H1 (cell line): Measurements from ENCODE around the gene PTN. TPM values are rescaled to one million over a fixed set of nuclear protein-coding genes. Genes with fewer than 3 reads are reported as not detected.

Experiments used
- CTCF ChIA-PET: fragments of 300-600 bp; sonication (Branson Sonifier 250); formaldehyde crosslinking; loops from one replicate; lab custom pipeline; 2021; ENCODE audit not compliant: partially characterized antibody; lab: Charles Lee
- POLR2A ChIA-PET: fragments of 300-600 bp; sonication (Branson Sonifier 250); formaldehyde crosslinking; loops from one replicate; lab custom pipeline; 2021; ENCODE audit warnings: inconsistent platforms; ENCODE audit not compliant: partially characterized antibody; lab: Charles Lee
- DNase-seq, 2 experiments: peaks; one replicate each; pipeline versions ENCODE4 v3.0.0 to v3.0.0-alpha.2; 2010 to 2022; ENCODE audit warnings: low spot score in 2 of 2, low read depth in 1 of 2, mixed read lengths in 1 of 2
- FAIRE-seq: peaks from 2 replicates; lab custom pipeline; 2011; peaks lifted over from hg19 to GRCh38; lab: Jason Lieb, UNC
- H2AFZ ChIP-seq: 2 replicates; pipeline ENCODE4 v1.8.1; 2012; ENCODE audit warnings: low read length, inconsistent platforms
- H2AK5ac ChIP-seq: 2 replicates; pipeline ENCODE4 v1.6.1; 2013; ENCODE audit warnings: low read depth, low read length
- H2BK120ac ChIP-seq: replicated peaks from 2 replicates; pipeline ENCODE3; 2013; ENCODE audit warnings: low read depth, low read length, inconsistent platforms
- H2BK12ac ChIP-seq: 2 replicates; pipeline ENCODE4 v1.6.1; 2013; ENCODE audit warnings: low read depth, low read length
- H2BK15ac ChIP-seq: 2 replicates; pipeline ENCODE4 v1.6.1; 2013; ENCODE audit warnings: low read length
- H2BK20ac ChIP-seq: 2 replicates; pipeline ENCODE4 v1.6.1; 2013; ENCODE audit warnings: low read length
- H2BK5ac ChIP-seq: 2 replicates; pipeline ENCODE4 v1.6.1; 2013; ENCODE audit warnings: low read depth, low read length
- H3K14ac ChIP-seq: 2 replicates; pipeline ENCODE4 v1.6.1; 2013; ENCODE audit warnings: inconsistent platforms; ENCODE audit not compliant: insufficient read length
- H3K18ac ChIP-seq: 2 replicates; pipeline ENCODE4 v1.6.1; 2013; ENCODE audit warnings: low read length; ENCODE audit errors: extremely low read depth
- H3K23ac ChIP-seq: 2 replicates; pipeline ENCODE4 v1.6.1; 2013; ENCODE audit warnings: inconsistent platforms; ENCODE audit not compliant: insufficient read length
- H3K23me2 ChIP-seq: 2 replicates; pipeline ENCODE4 v1.6.1; 2013; ENCODE audit warnings: low read depth, low read length
- H3K27ac ChIP-seq: 2 replicates; pipeline ENCODE4 v1.6.1; 2011; ENCODE audit warnings: low read depth, low read length, inconsistent platforms
- H3K27me3 ChIP-seq, 4 experiments: replicated peaks in 1 of 4; 1 replicate in 1 of 4; 2 replicates in 3 of 4; pipeline versions ENCODE4 v1.6.1 to v1.8.1; 2011 to 2013; ENCODE audit warnings: low read length in 3 of 4, mild to moderate bottlenecking in 3 of 4, inconsistent platforms in 2 of 4, mixed read lengths in 2 of 4, moderate library complexity in 1 of 4; ENCODE audit not compliant: control insufficient read depth in 3 of 4, insufficient read depth in 3 of 4; ENCODE audit errors: extremely low read depth in 1 of 4
- H3K36me3 ChIP-seq, 4 experiments: 2 replicates each; pipeline versions ENCODE4 v1.6.1 to v1.8.1; 2011 to 2013; ENCODE audit warnings: mild to moderate bottlenecking in 4 of 4, low read length in 3 of 4, moderate library complexity in 2 of 4, control low read depth in 1 of 4, inconsistent platforms in 1 of 4; ENCODE audit not compliant: insufficient read depth in 4 of 4, control insufficient read depth in 2 of 4
- H3K4ac ChIP-seq: replicated peaks from 2 replicates; pipeline ENCODE3; 2013; ENCODE audit warnings: low read length, low read depth, mixed read lengths, inconsistent platforms; ENCODE audit not compliant: insufficient read length
- H3K4me1 ChIP-seq, 4 experiments: replicated peaks in 1 of 4; 1 replicate in 1 of 4; 2 replicates in 3 of 4; pipeline versions ENCODE4 v1.6.1 to v1.8.1; 2011 to 2013; ENCODE audit warnings: low read length in 3 of 4, inconsistent platforms in 2 of 4, mixed read lengths in 1 of 4; ENCODE audit not compliant: insufficient read depth in 4 of 4, control insufficient read depth in 3 of 4
- H3K4me2 ChIP-seq, 2 experiments: 2 replicates each; pipeline versions ENCODE4 v1.6.1 to v1.8.1; 2011 to 2013; ENCODE audit warnings: low read depth in 2 of 2, low read length in 2 of 2, control low read depth in 1 of 2, inconsistent platforms in 1 of 2, mild to moderate bottlenecking in 1 of 2; ENCODE audit not compliant: insufficient read depth in 1 of 2
- H3K4me3 ChIP-seq, 4 experiments: fragments of 200-600, 300-600 bp in 1 of 4; sonication (generic), shearing (Covaris generic), sonication (Bioruptor Twin) in 1 of 4; 2 replicates each; pipeline versions ENCODE4 v1.5.1 to v1.8.1; 2011 to 2016; ENCODE audit warnings: low read length in 4 of 4, low read depth in 3 of 4, control low read depth in 2 of 4, inconsistent platforms in 2 of 4, mild to moderate bottlenecking in 2 of 4, mixed read lengths in 1 of 4, moderate library complexity in 1 of 4; ENCODE audit not compliant: insufficient read depth in 2 of 4; ENCODE audit errors: extremely low read depth in 1 of 4
- H3K56ac ChIP-seq: replicated peaks from 2 replicates; pipeline ENCODE3; 2013; ENCODE audit warnings: low read depth, mild to moderate bottlenecking, mixed read lengths, low read length, inconsistent platforms; ENCODE audit not compliant: insufficient read length
- H3K79me1 ChIP-seq: 2 replicates; pipeline ENCODE4 v1.6.1; 2013; ENCODE audit warnings: low read depth, low read length, control low read depth
- H3K79me2 ChIP-seq, 2 experiments: 2 replicates each; pipeline versions ENCODE4 v1.6.1 to v1.8.1; 2012 to 2013; ENCODE audit warnings: low read length in 2 of 2, mild to moderate bottlenecking in 2 of 2, inconsistent platforms in 1 of 2; ENCODE audit not compliant: insufficient read depth in 2 of 2, control insufficient read depth in 1 of 2
- H3K9ac ChIP-seq, 4 experiments: replicated peaks in 1 of 4; 1 replicate in 1 of 4; 2 replicates in 3 of 4; pipeline versions ENCODE4 v1.6.1 to v1.8.1; 2011 to 2013; ENCODE audit warnings: low read depth in 3 of 4, low read length in 3 of 4, control low read depth in 2 of 4, mild to moderate bottlenecking in 2 of 4, moderate library complexity in 2 of 4, inconsistent platforms in 1 of 4; ENCODE audit errors: extremely low read depth in 1 of 4
- H3K9me3 ChIP-seq, 2 experiments: 2 replicates each; pipeline versions ENCODE4 v1.6.1 to v1.8.1; 2012 to 2013; ENCODE audit warnings: mild to moderate bottlenecking in 2 of 2, moderate library complexity in 2 of 2, control low read depth in 1 of 2, inconsistent platforms in 1 of 2, low read depth in 1 of 2, low read length in 1 of 2, mixed read lengths in 1 of 2; ENCODE audit not compliant: insufficient read depth in 2 of 2
- H4K20me1 ChIP-seq, 2 experiments: replicated peaks in 1 of 2; 2 replicates each; pipeline versions ENCODE3 to v1.8.1; 2011 to 2013; ENCODE audit warnings: inconsistent platforms in 2 of 2, low read length in 2 of 2, mild to moderate bottlenecking in 1 of 2; ENCODE audit not compliant: insufficient read depth in 2 of 2, control insufficient read depth in 1 of 2
- H4K5ac ChIP-seq: 2 replicates; pipeline ENCODE4 v1.6.1; 2013; ENCODE audit warnings: low read length, low read depth, mixed read lengths, inconsistent platforms; ENCODE audit not compliant: insufficient read length
- H4K8ac ChIP-seq: 2 replicates; pipeline ENCODE4 v1.8.0; 2013; ENCODE audit warnings: mild to moderate bottlenecking, moderate library complexity, low read length, inconsistent platforms; ENCODE audit not compliant: insufficient read depth; ENCODE audit errors: extremely low read depth
- H4K91ac ChIP-seq: replicated peaks from 2 replicates; pipeline ENCODE3; 2013; ENCODE audit warnings: low read length, mixed read lengths, inconsistent platforms; ENCODE audit not compliant: insufficient read length
- ATF2 ChIP-seq: IDR thresholded peaks from 2 replicates; pipeline ENCODE4 v1.6.1; 2012; ENCODE audit warnings: low read length, inconsistent platforms
- CREB1 ChIP-seq: IDR thresholded peaks from 2 replicates; pipeline ENCODE4 v1.6.1; 2012; ENCODE audit warnings: inconsistent platforms
- KDM1A ChIP-seq: fragments of 200-600, 300-600 bp; sonication (generic); IDR thresholded peaks from 2 replicates; pipeline ENCODE4 v1.7.1; 2016; ENCODE audit warnings: mild to moderate bottlenecking, low read length, borderline replicate concordance
- MAX ChIP-seq: IDR thresholded peaks from 2 replicates; pipeline ENCODE4 v1.6.1; 2012; ENCODE audit warnings: inconsistent platforms
- RFX5 ChIP-seq: IDR thresholded peaks from 2 replicates; pipeline ENCODE4 v1.6.1; 2011; ENCODE audit warnings: low read depth, low read length, improper control_type of control experiment, borderline replicate concordance
- SIX5 ChIP-seq: IDR thresholded peaks from 2 replicates; pipeline ENCODE4 v1.6.1; 2011; ENCODE audit warnings: mild to moderate bottlenecking, low read depth, low read length
- SP2 ChIP-seq: IDR thresholded peaks from 2 replicates; pipeline ENCODE4 v1.6.1; 2012; ENCODE audit warnings: mild to moderate bottlenecking, low read length, inconsistent platforms
- polyA plus RNA-seq, 7 experiments: library from polyadenylated mRNA; depleted of rRNA in 3 of 7; stranded (reverse) in 5 of 7; unstranded in 2 of 7; fragments of >200 nt in 5 of 7; fragments of 200-250 nt in 2 of 7; gene quantifications; 1 replicate in 5 of 7; 2 replicates in 1 of 7; 4 replicates in 1 of 7; pipeline versions ENCODE4 v1.2.1 to v1.2.3, GENCODE V29; 2011 to 2013; ENCODE audit warnings: missing spikeins in 2 of 7, mixed read lengths in 2 of 7
- total RNA-seq: library from RNA; stranded (reverse); fragmentation: NEBNext Ultra II Directional; extraction: Animal tissue kit (Norgen Biotek cat#: 25700); gene quantifications from 2 replicates; pipeline ENCODE4 v1.2.1, GENCODE V29; 2021

The PTN gene
- total and polyA plus RNA-seq, 2 of the 8 experiments (the other 6 are each of a cell fraction or from before 2014, with no cell fraction given), result 23.1 to 27.8 TPM

DNA sequence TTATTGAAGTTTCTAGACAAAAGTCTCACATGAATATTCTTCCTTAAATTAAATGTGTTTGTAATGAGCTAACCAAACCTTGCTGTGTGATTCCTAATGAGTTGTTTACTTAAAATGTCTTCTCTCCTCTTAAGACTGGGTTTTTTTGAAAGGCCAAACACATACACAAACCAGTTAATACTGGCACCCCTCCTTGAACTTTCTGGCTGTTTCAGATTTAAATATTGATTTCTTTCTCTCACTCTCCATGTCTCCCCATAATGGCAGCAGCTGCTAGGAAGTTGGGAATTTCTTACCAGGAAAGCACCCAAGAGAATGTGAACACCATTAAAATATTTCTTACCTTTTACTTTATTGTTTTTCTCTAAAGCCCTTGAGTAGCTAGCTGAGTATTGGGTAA lies 11.4 kb upstream of the PTN start:
- Histone ChIP-seq H3K27me3 (no peaks in the 10 kb centered on the region), H3K56ac (no peak overlapping the region), H3K4ac (no peak overlapping the region), H3K36me3 (no peaks in the 10 kb centered on the region), H4K91ac (no peak overlapping the region), H3K9ac (no peak overlapping the region), H3K23ac (no peak overlapping the region), H3K27ac (no peak overlapping the region), H3K18ac (no peak overlapping the region), H3K14ac (no peak overlapping the region), H4K5ac (no peak overlapping the region)
- DNase-seq, result no peak
- FAIRE-seq, result no peak
- CTCF ChIA-PET, result interaction anchor here (1.0 kb wide), 1 partner anchor 17 kb away, joined by 3 read pairs; no protein-coding TSS in a partner anchor
- TF ChIP-seq RFX5 (no peak), MAX (no peak), ATF2 (no peak), SP2 (no peak), SIX5 (no peak), KDM1A (no peak), CREB1 (no peak)
- TF ChIP-seq, all 59 proteins: peak for 0
- Histone ChIP-seq H2BK15ac (no peak overlapping the region), H3K9me3 (peaks cover 20 to 24% of the 10 kb centered on the region in 2 experiments), H2AFZ (no peak overlapping the region), H4K20me1 (no peaks in the 10 kb centered on the region), H3K23me2 (no peaks in the 10 kb centered on the region), H2BK120ac (no peak overlapping the region), H2BK5ac (no peak overlapping the region), H2AK5ac (no peak overlapping the region), H4K8ac (no peak overlapping the region), H3K79me2 (no peaks in the 10 kb centered on the region), H3K4me3 (no peak overlapping the region), H3K4me2 (no peak overlapping the region), H3K79me1 (no peaks in the 10 kb centered on the region), H2BK12ac (no peak overlapping the region), H3K4me1 (no peaks in the 10 kb centered on the region), H2BK20ac (no peak overlapping the region)
- POLR2A ChIA-PET, result no interaction called here
